HCT116 (cell line): ENCODE measurements around the gene HOXB9. TPM values are rescaled to one million over a fixed set of nuclear protein-coding genes. Genes with fewer than 3 reads are reported as not detected.

Source experiments
- ATAC-seq: fragments of 200-7000 bp; cut with Tn5 transposase; 2 replicates; pipeline ENCODE4 v1.9.1; 2020; ENCODE audit warnings: mild to moderate bottlenecking, moderate library complexity
- BruUV-seq: library from RNA; stranded (reverse); fragments of 400-500 nt; replicated peaks from 2 replicates; lab custom pipeline; 2021; lab: Mats Ljungman, UMichigan
- CTCF ChIA-PET: fragments of 300-600 bp; sonication (Branson Sonifier 250); formaldehyde crosslinking; loops from one replicate; lab custom pipeline; 2021; ENCODE audit warnings: antibody characterized with exemption; lab: Charles Lee
- POLR2A ChIA-PET: fragments of 300-600, 350-600 bp; sonication (Branson Sonifier 250); formaldehyde crosslinking; loops from one replicate; lab custom pipeline; 2021; ENCODE audit warnings: antibody characterized with exemption; lab: Charles Lee
- RAD21 ChIA-PET, 2 experiments: fragments of 300-600 bp; sonication (Branson Sonifier 250); formaldehyde crosslinking; loops; one replicate each; lab custom pipeline; 2023; ENCODE audit warnings: low total read pairs in 2 of 2; ENCODE audit not compliant: uncharacterized antibody in 2 of 2, unreplicated experiment in 2 of 2, low non-redundant PET in 1 of 2; lab: Charles Lee
- DNase-seq: peaks from one replicate; pipeline ENCODE4 v3.0.0-alpha.2; 2010; ENCODE audit warnings: low read depth, low spot score
- H2AFZ ChIP-seq: fragments of 200-600 bp; shearing (Covaris generic), sonication (generic); 2 replicates; pipeline ENCODE4 v1.6.1; 2017; ENCODE audit warnings: low read depth, mixed run types, mixed read lengths, antibody characterized with exemption, low read length; ENCODE audit not compliant: poor library complexity, severe bottlenecking
- H3K27ac ChIP-seq: 2 replicates; pipeline ENCODE4 v1.5.1; 2012; ENCODE audit warnings: low read depth, low read length
- H3K27me3 ChIP-seq: fragments of 200-600 bp; sonication (generic); 2 replicates; pipeline ENCODE4 v1.6.1; 2016; ENCODE audit warnings: mixed run types, low read length, mixed read lengths; ENCODE audit not compliant: insufficient read depth
- H3K36me3 ChIP-seq, 2 experiments: fragments of 200-500 bp in 1 of 2; fragments of 200-600 bp in 1 of 2; sonication (Bioruptor generic) in 1 of 2; sonication (generic) in 1 of 2; 2 replicates each; pipeline versions ENCODE4 v1.5.1 to v1.6.1; 2014 to 2016; ENCODE audit warnings: low read length in 2 of 2, inconsistent platforms in 1 of 2, mixed read lengths in 1 of 2, mixed run types in 1 of 2; ENCODE audit not compliant: insufficient read depth in 2 of 2, control insufficient read depth in 1 of 2
- H3K4me1 ChIP-seq, 2 experiments: fragments of 200-600 bp in 1 of 2; sonication (generic) in 1 of 2; 2 replicates each; pipeline versions ENCODE4 v1.5.1 to v1.6.1; 2012 to 2017; ENCODE audit warnings: low read length in 2 of 2, inconsistent platforms in 1 of 2, mild to moderate bottlenecking in 1 of 2, mixed read lengths in 1 of 2, mixed run types in 1 of 2, moderate library complexity in 1 of 2; ENCODE audit not compliant: insufficient read depth in 2 of 2, control insufficient read depth in 1 of 2
- H3K4me2 ChIP-seq: fragments of 200-600 bp; sonication (generic); 2 replicates; pipeline ENCODE4 v1.6.1; 2017; ENCODE audit warnings: mixed run types, low read length, mixed read lengths
- H3K4me3 ChIP-seq, 2 experiments: fragments of 200-600 bp in 1 of 2; sonication (generic) in 1 of 2; replicated peaks in 1 of 2; 2 replicates each; pipeline ENCODE4 v1.5.1; 2011 to 2016; ENCODE audit warnings: low read length in 2 of 2, control low read depth in 1 of 2, low read depth in 1 of 2, mild to moderate bottlenecking in 1 of 2, mixed read lengths in 1 of 2, mixed run types in 1 of 2
- H3K79me2 ChIP-seq: fragments of 200-600 bp; sonication (generic); 2 replicates; pipeline ENCODE4 v1.6.1; 2017; ENCODE audit warnings: mild to moderate bottlenecking, mixed run types, low read length, moderate library complexity, mixed read lengths; ENCODE audit not compliant: insufficient read depth
- H3K9ac ChIP-seq: fragments of 200-600 bp; sonication (generic); 2 replicates; pipeline ENCODE4 v1.6.1; 2016; ENCODE audit warnings: low read length, mixed read lengths
- H3K9me2 ChIP-seq: fragments of 200-600 bp; sonication (generic), shearing (Covaris generic); 2 replicates; pipeline ENCODE4 v1.6.1; 2017; ENCODE audit warnings: mixed run types, mild to moderate bottlenecking, moderate library complexity; ENCODE audit not compliant: insufficient read depth
- H3K9me3 ChIP-seq, 2 experiments: fragments of 200-500 bp in 1 of 2; fragments of 200-600 bp in 1 of 2; sonication (Bioruptor generic) in 1 of 2; sonication (generic) in 1 of 2; 2 replicates each; pipeline ENCODE4 v1.6.1; 2014 to 2017; ENCODE audit warnings: low read length in 2 of 2, mixed read lengths in 2 of 2, inconsistent platforms in 1 of 2, low read depth in 1 of 2, mild to moderate bottlenecking in 1 of 2, mixed run types in 1 of 2, moderate library complexity in 1 of 2; ENCODE audit not compliant: control insufficient read depth in 1 of 2, insufficient read depth in 1 of 2
- H4K20me1 ChIP-seq: fragments of 200-600 bp; sonication (generic), shearing (Covaris generic); 2 replicates; pipeline ENCODE4 v1.6.1; 2017; ENCODE audit warnings: mixed run types, mild to moderate bottlenecking, moderate library complexity; ENCODE audit not compliant: insufficient read depth
- CBX3 ChIP-seq: IDR thresholded peaks from 2 replicates; pipeline ENCODE4 v1.6.1; 2012; ENCODE audit warnings: low read depth
- CEBPB ChIP-seq: IDR thresholded peaks from 2 replicates; pipeline ENCODE4 v1.6.1; 2012; ENCODE audit warnings: low read depth
- ELF1 ChIP-seq: IDR thresholded peaks from 2 replicates; pipeline ENCODE4 v1.6.1; 2012; ENCODE audit warnings: low read depth, borderline replicate concordance
- EZH2 ChIP-seq: fragments of 200-600 bp; sonication (generic); IDR thresholded peaks from 2 replicates; pipeline ENCODE4 v1.6.1; 2017; ENCODE audit warnings: antibody characterized with exemption, mixed run types
- EZH2phosphoT487 ChIP-seq: fragments of 200-600 bp; IDR thresholded peaks from 2 replicates; pipeline ENCODE4 v1.6.1; 2018; ENCODE audit warnings: antibody characterized with exemption, borderline replicate concordance
- FOSL1 ChIP-seq: IDR thresholded peaks from 2 replicates; pipeline ENCODE4 v1.6.1; 2012; ENCODE audit warnings: low read depth
- JUND ChIP-seq: IDR thresholded peaks from 2 replicates; pipeline ENCODE4 v1.6.1; 2012
- POLR2A ChIP-seq: IDR thresholded peaks from 2 replicates; pipeline ENCODE4 v1.7.0; 2011; ENCODE audit warnings: borderline replicate concordance; ENCODE audit not compliant: insufficient read depth, insufficient read length; ENCODE audit errors: extremely low read depth
- SIN3A ChIP-seq: IDR thresholded peaks from 2 replicates; pipeline ENCODE4 v1.6.1; 2012; ENCODE audit warnings: low read depth
- SP1 ChIP-seq: IDR thresholded peaks from 2 replicates; pipeline ENCODE4 v1.6.1; 2012; ENCODE audit warnings: low read depth
- SRF ChIP-seq: IDR thresholded peaks from 2 replicates; pipeline ENCODE4 v1.6.1; 2012; ENCODE audit warnings: low read depth
- TCF7L2 ChIP-seq: IDR thresholded peaks from 2 replicates; pipeline ENCODE4 v1.7.0; 2011; ENCODE audit warnings: borderline replicate concordance, inconsistent platforms; ENCODE audit not compliant: insufficient read depth, insufficient read length; ENCODE audit errors: extremely low read depth
- ZNF274 ChIP-seq: fragments of 200-500 bp; sonication (Bioruptor generic); IDR thresholded peaks from 2 replicates; pipeline ENCODE4 v1.6.1; 2014; ENCODE audit warnings: mild to moderate bottlenecking, low read depth, low read length, inconsistent platforms
- intact Hi-C: fragments of 100-400 bp; cut with micrococcal nuclease; formaldehyde crosslinking; loops from 2 replicates; pipeline ENCODE4 v1.10.0; 2022
- total RNA-seq: library from RNA; stranded (reverse); gene quantifications from one replicate; pipeline ENCODE4 v1.2.1, GENCODE V29; 2021; ENCODE audit not compliant: unreplicated experiment
- TF ChIP-seq, protein P1 (sequence below): IDR thresholded peaks from 2 replicates; pipeline ENCODE4 v1.6.1; 2012
- TF ChIP-seq, protein P2 (sequence below): IDR thresholded peaks from 2 replicates; pipeline ENCODE4 v1.6.1; 2012

The HOXB9 gene
- total RNA-seq, 1 experiment from 2014 or later, result 40.1 TPM

DNA sequence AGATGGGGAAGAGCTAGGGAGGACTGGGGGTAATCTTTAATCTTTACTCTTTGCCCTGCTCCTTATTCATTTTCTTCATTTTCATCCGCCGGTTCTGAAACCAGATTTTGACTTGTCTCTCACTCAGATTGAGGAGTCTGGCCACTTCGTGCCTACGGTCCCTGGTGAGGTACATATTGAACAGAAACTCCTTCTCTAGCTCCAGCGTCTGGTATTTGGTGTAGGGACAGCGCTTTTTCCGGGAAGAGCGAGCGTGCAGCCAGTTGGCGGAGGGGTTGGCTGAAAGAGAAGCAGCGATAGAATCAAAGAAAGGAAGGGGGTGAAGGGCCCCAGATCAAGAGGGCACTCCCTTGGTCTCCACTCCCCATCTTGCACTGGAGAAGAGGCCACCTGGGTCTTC lies 3.3 kb downstream of the HOXB9 start:
- H3K27me3 ChIP-seq, result no peaks in the 10 kb centered on the region
- BruUV-seq, result no TSS peak

More for the DNA sequence above, 3.3 kb downstream of the HOXB9 start:
- no peaks in the 10 kb centered on the region; a peak in 1 of 4 replicates for H3K36me3 ChIP-seq
- ChIA-PET POLR2A (interaction anchor here (0.6 kb wide), 1 partner anchor 180 kb away, joined by 4 read pairs; no protein-coding TSS in a partner anchor), RAD21 (interaction anchor here in 1 of 2 experiments (0.5 kb wide), 1 partner anchor 48 kb away, joined by 3 read pairs; no protein-coding TSS in a partner anchor), CTCF (interaction anchor here (0.8 to 1.4 kb wide), 2 partner anchors 9 to 362 kb away, joined by 3 read pairs; no protein-coding TSS in a partner anchor)
- no peak overlapping the region for H3K27ac ChIP-seq
- H3K79me2 ChIP-seq, result peaks cover 47% of the 10 kb centered on the region
- TF ChIP-seq SIN3A (no peak), ELF1 (no peak), SP1 (no peak), ZNF274 (no peak), SRF (no peak), TCF7L2 (no peak), JUND (no peak), POLR2A (no peak), CBX3 (no peak), EZH2phosphoT487 (no peak), CEBPB (no peak), FOSL1 (no peak), EZH2 (no peak)
- TF ChIP-seq, protein P1, sequence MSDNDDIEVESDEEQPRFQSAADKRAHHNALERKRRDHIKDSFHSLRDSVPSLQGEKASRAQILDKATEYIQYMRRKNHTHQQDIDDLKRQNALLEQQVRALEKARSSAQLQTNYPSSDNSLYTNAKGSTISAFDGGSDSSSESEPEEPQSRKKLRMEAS, result no peak
- TF ChIP-seq, protein P2, sequence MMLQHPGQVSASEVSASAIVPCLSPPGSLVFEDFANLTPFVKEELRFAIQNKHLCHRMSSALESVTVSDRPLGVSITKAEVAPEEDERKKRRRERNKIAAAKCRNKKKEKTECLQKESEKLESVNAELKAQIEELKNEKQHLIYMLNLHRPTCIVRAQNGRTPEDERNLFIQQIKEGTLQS, result no peak
- H3K4me3 ChIP-seq, result no peak overlapping the region
- no peak overlapping the region for H3K9ac ChIP-seq
- no peak for DNase-seq
- H4K20me1 ChIP-seq, result no peaks in the 10 kb centered on the region
- no peaks in the 10 kb centered on the region for H3K9me2 ChIP-seq
- no peak for ATAC-seq
- intact Hi-C loops, result no loop called here
- H3K4me1 ChIP-seq, result peaks cover 15 to 43% of the 10 kb centered on the region in 2 experiments
- H3K4me2 ChIP-seq, result no peak overlapping the region
- no peak overlapping the region for H2AFZ ChIP-seq
- H3K9me3 ChIP-seq, result no peaks in the 10 kb centered on the region
